ENCODE measurements around the gene STARD10.

GRCh38 chr11:72735495-72736027, 58.3 kb downstream of the STARD10 start:
- TF ChIP-seq CTCF (IDR thresholded peaks at IDR 0.05) (no peak), POLR2A (IDR thresholded peaks at IDR 0.05) (no peak)
